Measurements from ENCODE around the gene CCDC8.
"Not testable (repeated sequence)": the region's sequence is repeated elsewhere in the genome, so short reads cannot be mapped to it uniquely, and the experiment has no call there.

The CCDC8 gene

GRCh38 chr19:46427518-46428045, 14.2 kb upstream of the CCDC8 start:
- no peak for DNase-seq

- peak; percentile 55 for DNase-seq
These were observed 13.3 kb upstream of the CCDC8 start for GRCh38 chr19:46426506-46427162.

- DNase-seq, result no peak
These were observed 12.7 kb upstream of the CCDC8 start for GRCh38 chr19:46426035-46426505.

GRCh38 chr19:46423188-46423587, 9.8 kb upstream of the CCDC8 start:
- no peak for DNase-seq

- DNase-seq, result no peak
These were observed 9.0 kb upstream of the CCDC8 start for GRCh38 chr19:46422344-46422743.

GRCh38 chr19:46420056-46420455, 6.7 kb upstream of the CCDC8 start:
- DNase-seq, result no peak

GRCh38 chr19:46415804-46416709, 2.7 kb upstream of the CCDC8 start:
- not testable (repeated sequence) for DNase-seq

GRCh38 chr19:46414899-46415298, 1.5 kb upstream of the CCDC8 start:
- not testable (repeated sequence) for DNase-seq

- no peak for DNase-seq
These were observed 608 bp downstream of the CCDC8 start for GRCh38 chr19:46412650-46413261.

GRCh38 chr19:46411925-46412649, 1.3 kb downstream of the CCDC8 start:
- no peak for DNase-seq

- DNase-seq, result no peak
These were observed 2.1 kb downstream of the CCDC8 start for GRCh38 chr19:46411088-46411924.

- no peak for DNase-seq
These were observed 2.9 kb downstream of the CCDC8 start for GRCh38 chr19:46410205-46411087.

- no peak for DNase-seq
These were observed 4.2 kb downstream of the CCDC8 start for GRCh38 chr19:46409191-46409590.

- no peak for DNase-seq
These were observed 4.7 kb downstream of the CCDC8 start for GRCh38 chr19:46408664-46409039.

GRCh38 chr19:46407856-46408663, 5.3 kb downstream of the CCDC8 start:
- no peak for DNase-seq

- no peak for DNase-seq
These were observed 6.4 kb downstream of the CCDC8 start for GRCh38 chr19:46406976-46407375.

- DNase-seq, result no peak
These were observed 8.5 kb downstream of the CCDC8 start for GRCh38 chr19:46404753-46405468.

GRCh38 chr19:46404055-46404752, 9.2 kb downstream of the CCDC8 start:
- DNase-seq, result no peak
